Left lung (tissue), 10 donors: Measurements from ENCODE around the gene VSTM2L. TPM values are rescaled to one million over a fixed set of nuclear protein-coding genes. Genes with fewer than 3 reads are reported as not detected.

Experiments used
- ATAC-seq: fragments of 200-7000 bp; cut with Tn5 transposase; one replicate; pipeline ENCODE4 v1.9.1; 2020; ENCODE audit warnings: moderate library complexity
- DNase-seq, 4 donors: peaks; one replicate each; pipeline ENCODE4 v3.0.0-alpha.2; 2013 to 2020
- H3K27ac ChIP-seq, 2 donors: fragments of 200-600 bp; sonication (generic) in 1 of 2; one replicate each; pipeline versions ENCODE4 v1.5.0 to v1.8.0; 2020 to 2021
- H3K27me3 ChIP-seq, 2 donors: fragments of 200-600 bp; sonication (generic) in 1 of 2; one replicate each; pipeline versions ENCODE4 v1.5.0 to v1.8.0; 2020 to 2021
- H3K36me3 ChIP-seq, 2 donors: fragments of 200-600 bp; sonication (generic) in 1 of 2; one replicate each; pipeline versions ENCODE4 v1.5.0 to v1.8.0; 2020 to 2021
- H3K4me1 ChIP-seq, 2 donors: fragments of 200-600 bp; one replicate each; pipeline ENCODE4 v1.8.0; 2021
- H3K4me3 ChIP-seq, 2 donors: fragments of 200-600 bp; sonication (generic) in 1 of 2; one replicate each; pipeline versions ENCODE4 v1.5.0 to v1.8.0; 2020 to 2021; ENCODE audit warnings: mild to moderate bottlenecking in 1 of 2
- H3K9me3 ChIP-seq, 2 donors: fragments of 200-600 bp; sonication (generic) in 1 of 2; one replicate each; pipeline versions ENCODE4 v1.5.0 to v1.8.0; 2020 to 2021
- CTCF ChIP-seq, 2 donors: fragments of 200-600 bp; sonication (generic) in 1 of 2; IDR thresholded peaks; one replicate each; pipeline versions ENCODE4 v1.5.0 to v1.8.0; 2021; ENCODE audit warnings: antibody characterized with exemption in 2 of 2
- intact Hi-C, 2 donors: fragments of 100-400 bp; cut with DNase I; formaldehyde crosslinking; loops; one replicate each; pipeline versions ENCODE4 v1.11.2 to v1.14.2; 2022
- polyA plus RNA-seq, 6 donors: library from polyadenylated mRNA; unstranded; fragments of 120-200 nt; gene quantifications; one replicate each; pipeline ENCODE4 v1.2.1, GENCODE V29; 2013; ENCODE audit not compliant: insufficient read length in 6 of 6
- total RNA-seq, 2 donors: library from RNA; stranded (reverse); fragmentation: NEBNext Ultra II Directional; extraction: Animal tissue kit (Norgen Biotek cat#: 25700); gene quantifications; one replicate each; pipeline ENCODE4 v1.2.1, GENCODE V29; 2021
- donor health status: DM: no; HTN: yes; CAD: no.
- donor health status: DM: no; HTN: no; CAD: no.

The VSTM2L gene
- total and polyA plus RNA-seq, 8 donors: 2.7 to 31.9 (median 7.2) TPM

DNA sequence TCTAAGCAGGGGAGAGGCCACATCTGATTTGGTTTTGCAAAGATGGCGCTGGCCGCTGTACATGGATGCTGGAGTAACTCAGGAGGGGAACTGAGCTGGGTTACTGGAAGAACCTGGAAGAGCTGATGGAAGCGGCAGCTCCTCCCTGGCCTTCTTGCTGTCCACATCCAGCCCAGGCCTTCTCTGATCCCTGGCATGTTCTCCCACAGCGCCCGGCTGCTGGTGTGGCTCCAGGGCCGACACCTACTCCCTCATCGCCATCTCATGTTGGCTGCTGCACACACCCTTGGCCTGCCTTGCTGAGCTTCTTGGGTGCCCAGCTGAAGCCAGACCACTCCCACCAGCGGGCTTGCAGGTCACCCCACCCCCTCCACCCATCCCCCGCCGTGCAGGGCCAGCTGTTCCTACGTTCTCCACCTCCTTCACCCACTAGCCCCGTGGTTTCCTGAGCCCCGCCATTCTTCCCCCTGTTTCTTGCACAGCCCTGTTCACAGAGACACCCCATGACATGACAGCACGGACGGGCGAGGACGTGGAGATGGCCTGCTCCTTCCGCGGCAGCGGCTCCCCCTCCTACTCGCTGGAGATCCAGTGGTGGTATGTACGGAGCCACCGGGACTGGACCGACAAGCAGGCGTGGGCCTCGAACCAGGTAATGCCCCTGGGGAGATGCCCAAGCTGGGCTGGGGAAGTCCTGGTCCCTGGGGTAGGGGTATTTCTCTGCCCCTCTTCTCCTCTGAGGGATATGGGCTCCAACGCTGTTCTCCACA is 28.4 kb downstream of the VSTM2L start:
- TF ChIP-seq CTCF (IDR thresholded peaks at IDR 0.05): no peak
- Histone ChIP-seq H3K9me3 (no peaks in the 10 kb centered on the region), H3K27ac (no peak overlapping the region), H3K36me3 (no peaks in the 10 kb centered on the region), H3K4me3 (no peak overlapping the region), H3K27me3 (peaks cover 0 to 23% of the 10 kb centered on the region in 2 donors), H3K4me1 (no peaks in the 10 kb centered on the region)
- intact Hi-C loops: no loop called here
- DNase-seq: no peak
- ATAC-seq: no peak

DNA sequence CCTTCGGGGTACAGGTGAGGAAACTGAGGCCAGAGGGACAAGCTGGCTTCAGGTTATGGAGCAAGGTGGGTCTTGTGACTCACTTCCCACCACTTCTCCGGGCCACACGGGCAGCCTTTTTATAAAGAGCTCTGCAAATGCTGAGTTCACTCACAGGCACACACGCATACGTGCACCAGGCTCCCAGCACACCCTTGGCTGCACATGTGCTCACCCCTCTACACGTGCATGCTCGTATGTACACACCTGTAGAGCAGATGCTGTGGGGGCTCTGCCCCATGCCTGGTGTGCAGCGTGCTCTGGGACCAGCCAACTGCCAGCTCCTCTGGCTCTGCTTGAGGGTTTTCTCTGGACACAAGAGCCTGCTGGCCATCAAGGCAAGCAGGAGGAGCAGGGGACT is 29.1 kb downstream of the VSTM2L start:
- H3K36me3 ChIP-seq: no peaks in the 10 kb centered on the region
- ATAC-seq: no peak
- H3K9me3 ChIP-seq: no peaks in the 10 kb centered on the region
- no peak for TF ChIP-seq CTCF (IDR thresholded peaks at IDR 0.05)
- no peak overlapping the region for H3K27ac ChIP-seq
- H3K27me3 ChIP-seq: peaks cover 0 to 23% of the 10 kb centered on the region in 2 donors
- H3K4me3 ChIP-seq: no peak overlapping the region
- intact Hi-C loops: no loop called here
- H3K4me1 ChIP-seq: no peaks in the 10 kb centered on the region
- DNase-seq: no peak

GRCh38 chr20:37932919-37933318 is 30.0 kb downstream of the VSTM2L start:
- no peak for TF ChIP-seq CTCF (IDR thresholded peaks at IDR 0.05)
- intact Hi-C loops: no loop called here
- Histone ChIP-seq H3K27ac (no peak overlapping the region), H3K27me3 (peaks cover 0 to 23% of the 10 kb centered on the region in 2 donors), H3K4me3 (no peak overlapping the region), H3K4me1 (no peaks in the 10 kb centered on the region), H3K36me3 (no peaks in the 10 kb centered on the region), H3K9me3 (no peaks in the 10 kb centered on the region)
- ATAC-seq (peak; percentile 69), DNase-seq (no peak)

GRCh38 chr20:37933786-37934633 is 31.1 kb downstream of the VSTM2L start:
- TF ChIP-seq CTCF (IDR thresholded peaks at IDR 0.05): no peak
- no peak for ATAC-seq

More at GRCh38 chr20:37933786-37934633, 31.1 kb downstream of the VSTM2L start:
- intact Hi-C loops: no loop called here
- H3K4me1 ChIP-seq: no peaks in the 10 kb centered on the region
- no peak for DNase-seq
- H3K27me3 ChIP-seq: peaks cover 0 to 23% of the 10 kb centered on the region in 2 donors
- H3K4me3 ChIP-seq: no peak overlapping the region
- H3K27ac ChIP-seq: no peak overlapping the region
- H3K9me3 ChIP-seq: no peaks in the 10 kb centered on the region
- no peaks in the 10 kb centered on the region for H3K36me3 ChIP-seq
